ENCODE results near the gene RREB1.
A peak's percentile ranks its signal among the peaks of the same experiment; 100 is the strongest.

Gene RREB1

DNA sequence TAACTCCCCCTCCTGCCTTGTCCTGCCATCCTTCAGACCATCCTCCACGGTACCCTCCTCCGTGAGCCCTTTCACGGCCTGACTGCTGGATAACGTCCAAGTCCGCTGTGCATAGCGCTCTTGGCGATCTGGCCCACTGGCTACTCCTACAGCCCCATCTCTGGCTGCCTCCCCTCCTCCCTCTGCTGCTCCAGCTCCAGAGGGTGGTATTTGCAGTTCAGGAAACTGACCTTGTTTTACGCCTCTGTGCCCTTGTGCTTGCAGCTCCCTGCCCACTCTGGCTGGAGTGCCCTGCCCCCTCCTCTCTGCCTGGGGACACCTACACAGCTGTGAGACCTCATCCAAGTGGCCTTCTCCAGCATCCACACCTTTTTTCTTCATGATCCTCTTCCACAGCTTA lies 6.5 kb upstream of the RREB1 start:
- H3K4me1 ChIP-seq (ENCODE audit: control insufficient read depth, insufficient read depth, low read length), result peaks cover 7% of the 10 kb centered on the region
- no peak overlapping the region for H3K9ac ChIP-seq (ENCODE audit: low read depth, low read length)
- no peak overlapping the region for H3K4me3 ChIP-seq (ENCODE audit: low read depth, low read length)
- H3K9me3 ChIP-seq (ENCODE audit: control insufficient read depth, insufficient read depth, low read length), result no peaks in the 10 kb centered on the region
- no peaks in the 10 kb centered on the region for H3K27me3 ChIP-seq (ENCODE audit: control insufficient read depth, insufficient read depth, low read length)
- H3K36me3 ChIP-seq (ENCODE audit: control insufficient read depth, insufficient read depth, low read length), result no peaks in the 10 kb centered on the region

DNA sequence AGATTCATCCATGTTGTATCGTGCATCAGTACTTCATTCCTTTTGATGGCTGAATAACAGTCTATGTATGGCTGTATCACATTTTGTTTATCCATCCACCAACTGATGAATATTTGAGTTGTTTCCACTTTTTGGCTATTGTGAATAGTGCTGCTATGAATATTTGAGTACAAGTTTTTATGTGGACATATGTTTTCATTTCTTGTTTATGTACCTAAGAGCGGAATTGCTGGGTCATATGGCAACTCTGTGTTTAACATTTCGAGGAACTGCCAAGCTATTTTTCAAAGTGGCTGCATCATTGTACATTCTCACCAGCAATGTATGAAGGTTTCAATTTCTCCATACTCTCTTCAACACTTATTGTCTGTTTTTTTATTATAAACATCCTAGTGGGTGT lies 3.0 kb upstream of the RREB1 start:
- no peaks in the 10 kb centered on the region for H3K36me3 ChIP-seq (ENCODE audit: control insufficient read depth, insufficient read depth, low read length)
- no peak overlapping the region for H3K9ac ChIP-seq (ENCODE audit: low read depth, low read length)
- no peaks in the 10 kb centered on the region for H3K9me3 ChIP-seq (ENCODE audit: control insufficient read depth, insufficient read depth, low read length)
- H3K4me3 ChIP-seq (ENCODE audit: low read depth, low read length), result no peak overlapping the region
- H3K27me3 ChIP-seq (ENCODE audit: control insufficient read depth, insufficient read depth, low read length), result peaks cover 3% of the 10 kb centered on the region
- peaks cover 7% of the 10 kb centered on the region for H3K4me1 ChIP-seq (ENCODE audit: control insufficient read depth, insufficient read depth, low read length)

DNA sequence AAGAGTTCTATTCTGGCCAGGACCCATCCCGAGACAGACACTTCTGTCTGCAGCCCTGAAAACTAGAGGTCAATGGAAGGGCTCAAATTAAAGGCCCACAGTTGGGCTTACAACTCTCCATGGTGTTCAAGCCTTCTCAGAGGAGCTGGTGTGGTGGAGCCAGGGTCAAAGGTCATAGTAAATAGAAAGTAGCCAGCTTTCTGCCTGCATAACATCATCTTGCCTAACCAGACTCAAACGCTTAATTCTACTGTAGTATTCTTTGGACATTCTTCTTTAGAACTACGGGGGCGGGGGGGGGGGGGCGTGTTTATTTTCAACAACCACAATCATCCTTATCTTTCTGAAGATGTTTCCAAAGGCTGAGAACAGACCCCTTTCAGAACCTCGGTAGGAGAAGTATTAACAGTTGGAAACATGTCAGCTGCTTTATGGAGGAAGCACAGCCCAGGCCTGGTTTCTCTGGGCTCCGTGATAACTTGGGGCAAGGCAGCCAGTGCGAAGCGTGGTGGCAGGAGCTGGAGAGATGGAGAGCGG lies 1.5 kb upstream of the RREB1 start:
- no peak overlapping the region for H3K9ac ChIP-seq (ENCODE audit: low read depth, low read length)
- H3K9me3 ChIP-seq (ENCODE audit: control insufficient read depth, insufficient read depth, low read length), result no peaks in the 10 kb centered on the region
- H3K4me1 ChIP-seq (ENCODE audit: control insufficient read depth, insufficient read depth, low read length), result peaks cover 17% of the 10 kb centered on the region
- peaks cover 16% of the 10 kb centered on the region for H3K27me3 ChIP-seq (ENCODE audit: control insufficient read depth, insufficient read depth, low read length)
- H3K4me3 ChIP-seq (ENCODE audit: low read depth, low read length), result peak overlapping the region; percentile 59
- H3K36me3 ChIP-seq (ENCODE audit: control insufficient read depth, insufficient read depth, low read length), result no peaks in the 10 kb centered on the region

DNA sequence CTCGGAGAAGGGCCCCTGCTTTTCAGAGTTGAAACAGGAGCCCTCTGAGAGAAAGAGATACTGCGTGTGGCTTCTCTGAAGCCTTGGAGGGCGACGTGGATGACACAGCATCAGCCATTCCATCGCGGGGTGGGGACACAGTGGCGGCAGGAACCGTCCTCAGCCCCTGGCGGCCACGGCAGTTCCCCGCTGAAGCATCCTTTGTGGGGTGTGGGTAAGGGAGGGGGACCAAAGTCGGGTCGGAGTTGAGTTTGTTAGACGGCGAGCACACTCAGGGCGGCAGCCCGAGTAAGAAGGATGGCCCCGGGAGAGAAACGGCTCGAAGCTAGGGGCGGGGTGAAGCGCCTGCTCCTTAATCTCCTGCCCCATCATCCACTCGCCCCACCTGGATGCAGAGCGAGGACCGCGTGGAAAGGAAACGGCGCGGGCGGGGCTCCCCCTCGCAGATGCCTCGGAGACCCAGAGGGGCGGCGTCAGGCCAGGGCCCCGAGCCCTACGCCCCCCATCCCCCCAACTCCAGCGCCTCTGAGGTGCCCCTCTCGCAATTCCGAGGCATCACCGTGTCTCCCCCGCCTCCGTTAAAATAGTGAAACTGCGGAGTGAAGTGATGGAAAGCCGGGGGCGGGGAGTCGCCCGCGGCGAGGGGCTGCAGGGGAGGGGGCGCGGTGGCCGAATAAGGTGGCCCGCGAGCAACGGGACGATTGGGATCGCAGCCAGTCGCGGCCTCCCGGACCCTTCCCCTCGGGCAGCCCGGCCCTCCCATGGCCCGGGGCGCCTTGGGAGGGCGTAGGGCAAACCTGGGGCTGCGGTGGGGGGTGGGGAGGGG lies 796 bp upstream of the RREB1 start:
- Histone ChIP-seq H3K27me3 (ENCODE audit: control insufficient read depth, insufficient read depth, low read length) (peaks cover 22% of the 10 kb centered on the region), H3K9ac (ENCODE audit: low read depth, low read length) (no peak overlapping the region), H3K4me1 (ENCODE audit: control insufficient read depth, insufficient read depth, low read length) (peaks cover 17% of the 10 kb centered on the region), H3K9me3 (ENCODE audit: control insufficient read depth, insufficient read depth, low read length) (no peaks in the 10 kb centered on the region), H3K4me3 (ENCODE audit: low read depth, low read length) (peak overlapping the region; percentile 59), H3K36me3 (ENCODE audit: control insufficient read depth, insufficient read depth, low read length) (no peaks in the 10 kb centered on the region)

DNA sequence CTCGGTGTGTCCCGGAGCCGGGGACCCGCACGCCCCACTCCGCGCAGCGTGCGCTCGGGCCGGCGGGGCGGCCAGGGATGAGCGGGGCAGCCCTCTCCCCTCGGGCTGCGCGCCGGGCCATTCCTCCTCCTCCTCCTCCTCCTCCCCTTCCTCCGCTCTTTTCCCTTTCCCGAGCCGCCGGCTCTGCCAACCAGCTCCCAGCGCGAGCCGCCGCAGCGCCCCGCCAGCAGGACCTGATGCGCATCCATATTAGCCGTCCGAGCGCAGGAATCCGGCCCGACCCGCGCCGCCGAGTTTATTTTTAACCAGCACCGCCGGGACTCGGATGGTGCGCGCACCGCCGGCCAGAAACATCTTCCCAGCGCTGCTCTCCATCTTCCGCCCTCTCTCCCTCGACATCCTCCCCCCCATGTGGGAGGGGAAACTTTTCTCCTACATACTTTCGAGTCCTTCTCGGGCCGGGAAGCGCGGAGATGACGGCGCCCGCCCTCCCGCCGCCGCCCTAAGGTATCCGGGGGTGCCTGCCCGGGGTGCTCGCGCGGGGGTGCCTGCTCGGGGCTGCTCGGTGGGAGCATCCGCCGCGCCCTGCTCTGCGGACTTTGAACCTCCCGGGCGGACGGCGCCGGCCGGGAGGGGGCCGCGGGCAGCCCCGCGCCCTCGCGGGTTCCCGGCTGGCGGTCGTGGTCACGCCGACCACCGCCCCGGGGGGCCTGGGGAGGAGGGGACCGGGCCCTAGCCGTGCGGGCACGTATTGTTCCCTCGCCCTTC lies 619 bp downstream of the RREB1 start:
- Histone ChIP-seq H3K36me3 (ENCODE audit: control insufficient read depth, insufficient read depth, low read length) (no peaks in the 10 kb centered on the region), H3K9me3 (ENCODE audit: control insufficient read depth, insufficient read depth, low read length) (no peaks in the 10 kb centered on the region), H3K4me1 (ENCODE audit: control insufficient read depth, insufficient read depth, low read length) (peaks cover 23% of the 10 kb centered on the region), H3K27me3 (ENCODE audit: control insufficient read depth, insufficient read depth, low read length) (peaks cover 27% of the 10 kb centered on the region), H3K9ac (ENCODE audit: low read depth, low read length) (peak overlapping the region; percentile 87), H3K4me3 (ENCODE audit: low read depth, low read length) (peak overlapping the region; percentile 87)

DNA sequence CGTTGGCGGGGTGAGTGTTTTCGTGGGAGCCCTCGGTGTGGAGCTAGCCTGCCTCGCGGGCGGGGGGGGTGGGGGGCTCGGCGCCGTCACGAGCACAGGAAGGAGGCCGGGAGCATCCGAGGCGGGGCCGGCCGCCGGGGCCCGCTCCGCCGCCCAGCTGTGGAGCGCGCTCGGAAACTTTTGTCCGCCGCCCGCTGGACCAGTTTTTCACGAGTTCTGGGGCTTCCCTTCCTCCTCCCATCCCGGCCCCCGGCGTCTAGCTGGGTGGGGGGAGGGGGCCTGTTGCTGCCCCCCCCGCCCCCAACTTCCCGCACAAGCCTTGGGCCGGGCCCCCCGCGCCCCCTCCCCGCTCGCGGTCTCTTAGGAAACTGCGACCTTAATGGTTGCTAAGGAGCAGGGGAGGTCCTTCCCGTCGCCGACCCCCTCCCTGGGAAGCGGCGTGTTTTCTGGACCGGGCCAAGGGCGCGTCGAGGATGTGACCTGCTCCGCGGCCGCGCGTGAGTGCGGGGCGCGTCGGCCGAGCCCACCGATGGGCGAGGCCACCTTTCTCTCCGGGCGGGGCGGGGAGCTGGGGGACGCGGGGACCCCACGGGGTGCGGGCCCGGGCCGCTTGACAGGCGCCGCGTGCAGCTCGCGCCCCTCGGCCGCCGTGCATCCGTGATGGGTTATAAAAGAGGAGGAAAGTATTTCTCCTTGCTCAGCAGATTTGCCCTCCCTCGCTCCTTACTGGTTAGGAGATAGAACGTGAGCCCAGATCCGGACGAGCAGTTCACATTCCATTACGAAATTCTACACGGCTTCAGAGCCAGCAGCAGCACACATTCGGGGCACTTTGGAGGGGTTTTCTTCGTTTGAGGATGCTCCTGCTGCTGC lies 1.4 kb downstream of the RREB1 start:
- peaks cover 27% of the 10 kb centered on the region for H3K27me3 ChIP-seq (ENCODE audit: control insufficient read depth, insufficient read depth, low read length)
- peaks cover 23% of the 10 kb centered on the region for H3K4me1 ChIP-seq (ENCODE audit: control insufficient read depth, insufficient read depth, low read length)
- no peak overlapping the region for H3K9ac ChIP-seq (ENCODE audit: low read depth, low read length)
- no peaks in the 10 kb centered on the region for H3K9me3 ChIP-seq (ENCODE audit: control insufficient read depth, insufficient read depth, low read length)
- H3K36me3 ChIP-seq (ENCODE audit: control insufficient read depth, insufficient read depth, low read length), result no peaks in the 10 kb centered on the region
- H3K4me3 ChIP-seq (ENCODE audit: low read depth, low read length), result peak overlapping the region; percentile 87

DNA sequence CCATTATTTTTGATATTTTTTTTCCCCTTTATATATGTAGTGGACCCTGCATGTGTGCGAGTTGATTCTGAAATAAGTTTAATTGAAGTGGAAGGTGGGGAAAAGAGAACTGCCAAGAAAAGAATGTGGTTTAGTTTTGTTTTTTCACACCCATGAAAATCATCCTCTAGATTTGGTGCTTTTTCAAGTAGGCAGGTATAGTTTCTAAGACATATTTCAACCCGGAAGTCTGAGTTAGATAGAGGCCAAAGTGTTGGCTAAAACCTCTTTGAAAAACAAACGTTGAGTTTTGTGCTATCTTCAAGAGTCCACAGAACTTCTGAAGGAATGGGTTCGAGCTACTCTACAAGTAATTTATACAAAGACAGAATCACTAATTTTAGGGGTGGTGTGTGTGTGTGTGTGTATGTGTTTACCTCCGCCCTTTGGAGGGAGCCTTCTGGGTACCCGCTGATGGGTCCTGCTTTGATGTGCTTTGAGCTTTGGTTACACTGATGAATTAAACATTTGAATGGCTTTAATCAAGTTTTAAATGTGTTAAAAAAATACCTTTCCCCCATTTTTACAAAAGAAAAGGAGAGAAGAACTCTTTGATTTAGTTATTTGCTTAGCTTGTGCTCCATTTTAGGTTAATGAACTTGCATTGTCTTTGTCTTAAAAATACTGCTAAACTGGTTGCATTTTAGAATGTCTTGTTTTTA lies 2.5 kb downstream of the RREB1 start:
- Histone ChIP-seq H3K9me3 (ENCODE audit: control insufficient read depth, insufficient read depth, low read length) (no peaks in the 10 kb centered on the region), H3K4me3 (ENCODE audit: low read depth, low read length) (peak overlapping the region; percentile 87), H3K27me3 (ENCODE audit: control insufficient read depth, insufficient read depth, low read length) (peaks cover 27% of the 10 kb centered on the region), H3K36me3 (ENCODE audit: control insufficient read depth, insufficient read depth, low read length) (no peaks in the 10 kb centered on the region), H3K4me1 (ENCODE audit: control insufficient read depth, insufficient read depth, low read length) (peaks cover 25% of the 10 kb centered on the region), H3K9ac (ENCODE audit: low read depth, low read length) (no peak overlapping the region)

DNA sequence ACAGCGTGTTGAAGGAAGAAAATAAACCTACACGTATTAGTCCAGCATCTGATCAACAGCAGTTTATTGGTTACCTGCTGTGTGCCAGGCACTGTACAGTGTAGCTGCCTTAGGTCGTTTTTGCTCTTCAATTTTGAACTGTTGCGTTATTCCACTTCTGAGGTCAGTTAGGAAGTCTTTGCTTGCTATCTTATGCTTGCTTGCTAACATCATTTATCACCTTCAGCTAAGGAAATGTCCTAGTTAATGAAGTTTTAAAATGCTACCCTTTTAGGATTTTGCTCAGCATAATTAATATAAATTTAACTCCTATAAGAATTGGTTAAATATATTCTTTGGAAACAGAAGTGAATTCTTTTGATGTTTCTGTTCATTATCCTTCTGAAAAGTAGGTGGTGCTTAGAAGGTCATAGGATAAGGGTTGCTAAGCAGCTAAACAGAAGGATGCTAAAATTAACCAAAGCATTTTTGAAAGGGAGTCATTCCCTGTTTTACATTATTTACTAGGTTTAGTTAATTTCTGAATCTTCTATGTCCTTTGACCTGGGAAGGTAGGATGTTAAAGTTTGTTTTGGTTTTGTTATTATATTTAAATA lies 3.4 kb downstream of the RREB1 start:
- peaks cover 27% of the 10 kb centered on the region for H3K27me3 ChIP-seq (ENCODE audit: control insufficient read depth, insufficient read depth, low read length)
- H3K9me3 ChIP-seq (ENCODE audit: control insufficient read depth, insufficient read depth, low read length), result no peaks in the 10 kb centered on the region
- no peak overlapping the region for H3K4me3 ChIP-seq (ENCODE audit: low read depth, low read length)
- peaks cover 21% of the 10 kb centered on the region for H3K4me1 ChIP-seq (ENCODE audit: control insufficient read depth, insufficient read depth, low read length)
- H3K9ac ChIP-seq (ENCODE audit: low read depth, low read length), result no peak overlapping the region
- no peaks in the 10 kb centered on the region for H3K36me3 ChIP-seq (ENCODE audit: control insufficient read depth, insufficient read depth, low read length)

DNA sequence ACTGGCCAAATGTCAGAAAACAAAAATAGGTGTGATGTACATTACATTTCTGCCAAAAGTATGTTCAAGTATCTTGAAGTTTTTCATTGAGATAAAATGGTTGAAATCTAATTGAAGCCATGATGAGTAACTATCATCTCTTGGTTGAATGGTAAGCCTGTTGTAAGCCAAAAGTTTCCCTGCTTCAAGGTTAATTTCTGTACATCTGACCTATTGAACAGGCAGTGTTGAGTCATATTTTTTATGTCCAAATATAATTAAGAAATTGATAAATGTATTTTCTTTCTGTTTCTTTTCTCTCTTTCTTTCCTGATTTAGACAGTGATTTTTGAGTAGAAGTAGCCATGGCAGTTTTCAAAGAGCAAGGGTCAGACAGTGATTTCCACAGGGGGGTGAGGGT lies 4.4 kb downstream of the RREB1 start:
- Histone ChIP-seq H3K36me3 (ENCODE audit: control insufficient read depth, insufficient read depth, low read length) (no peaks in the 10 kb centered on the region), H3K27me3 (ENCODE audit: control insufficient read depth, insufficient read depth, low read length) (peaks cover 27% of the 10 kb centered on the region), H3K9me3 (ENCODE audit: control insufficient read depth, insufficient read depth, low read length) (no peaks in the 10 kb centered on the region), H3K4me1 (ENCODE audit: control insufficient read depth, insufficient read depth, low read length) (peaks cover 21% of the 10 kb centered on the region), H3K4me3 (ENCODE audit: low read depth, low read length) (peak overlapping the region; percentile 36), H3K9ac (ENCODE audit: low read depth, low read length) (no peak overlapping the region)

DNA sequence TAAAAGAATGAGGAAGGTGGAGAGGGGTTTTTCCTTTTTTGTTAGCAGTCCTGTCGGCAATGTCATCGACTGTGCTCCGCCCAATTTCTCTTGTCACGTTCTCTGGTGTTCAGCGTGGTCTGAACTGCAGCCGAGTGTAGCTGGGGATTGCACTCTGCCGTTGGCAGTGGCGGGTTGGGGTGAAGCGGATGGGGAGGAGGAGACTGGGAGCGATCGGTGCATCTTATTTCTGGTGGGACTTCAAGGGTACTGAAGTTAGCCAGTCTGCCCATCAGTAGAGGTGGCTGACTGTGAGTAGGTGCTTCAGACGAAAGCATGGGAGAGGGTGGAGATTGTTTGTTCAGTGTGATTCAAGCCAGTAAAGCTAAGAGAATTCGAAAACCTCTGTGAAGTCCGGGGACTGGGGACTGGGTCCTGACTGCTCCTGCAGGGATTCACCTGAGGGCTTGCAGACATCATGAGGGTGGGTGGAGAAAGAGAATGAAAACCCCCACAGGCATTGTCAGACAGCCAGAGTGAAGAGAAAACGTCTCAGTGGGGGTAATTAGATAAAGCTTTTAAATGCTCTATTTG lies 5.1 kb downstream of the RREB1 start:
- Histone ChIP-seq H3K4me1 (ENCODE audit: control insufficient read depth, insufficient read depth, low read length) (peaks cover 21% of the 10 kb centered on the region), H3K9me3 (ENCODE audit: control insufficient read depth, insufficient read depth, low read length) (no peaks in the 10 kb centered on the region), H3K9ac (ENCODE audit: low read depth, low read length) (no peak overlapping the region), H3K27me3 (ENCODE audit: control insufficient read depth, insufficient read depth, low read length) (peaks cover 27% of the 10 kb centered on the region), H3K4me3 (ENCODE audit: low read depth, low read length) (peak overlapping the region; percentile 36), H3K36me3 (ENCODE audit: control insufficient read depth, insufficient read depth, low read length) (no peaks in the 10 kb centered on the region)
